Muscle of leg (tissue), 11 donors: Measurements from ENCODE around the gene DPH7. TPM values are rescaled to one million over a fixed set of nuclear protein-coding genes. Genes with fewer than 3 reads are reported as not detected.
"Not testable (repeated sequence)": the region's sequence is repeated elsewhere in the genome, so short reads cannot be mapped to it uniquely, and the experiment has no call there.

Experiments used
- DNase-seq: peaks from one replicate; pipeline ENCODE4 v3.0.0; 2013
- H3K27ac ChIP-seq: one replicate; pipeline ENCODE4 v1.5.1; 2013; ENCODE audit warnings: mild to moderate bottlenecking, low read length, control low read depth
- H3K27me3 ChIP-seq: one replicate; pipeline ENCODE4 v1.6.1; 2013; ENCODE audit warnings: low read length; ENCODE audit not compliant: control insufficient read depth, insufficient read depth
- H3K36me3 ChIP-seq: one replicate; pipeline ENCODE4 v1.6.1; 2013; ENCODE audit warnings: low read length; ENCODE audit not compliant: control insufficient read depth, insufficient read depth
- H3K4me1 ChIP-seq: one replicate; pipeline ENCODE4 v1.6.1; 2013; ENCODE audit warnings: low read length; ENCODE audit not compliant: control insufficient read depth, insufficient read depth
- H3K4me3 ChIP-seq: one replicate; pipeline ENCODE4 v1.5.1; 2013; ENCODE audit warnings: low read length, control low read depth
- H3K9me3 ChIP-seq: replicated peaks from 2 replicates; pipeline ENCODE4 v1.6.1; 2013; ENCODE audit warnings: low read depth, low read length; ENCODE audit not compliant: control insufficient read depth
- WGBS: methylation state at CpG from one replicate; pipeline ENCODE4 v1.1.5; 2013; ENCODE audit warnings: missing lambda C conversion rate; ENCODE audit not compliant: insufficient coverage; 5-methylcytosine and 5-hydroxymethylcytosine counted together
- polyA plus RNA-seq, 8 donors: library from polyadenylated mRNA; unstranded; fragments of 120-200 nt; gene quantifications; one replicate each; pipeline versions ENCODE4 v1.2.1 to v1.2.3, GENCODE V29; 2013; ENCODE audit warnings: inconsistent platforms in 1 of 8, low replicate concordance in 1 of 8; ENCODE audit not compliant: insufficient read length in 8 of 8, insufficient read depth in 1 of 8
- total RNA-seq: library from RNA; stranded (reverse); fragments of 120-200 nt; gene quantifications from one replicate; pipeline ENCODE4 v1.2.4, GENCODE V29; 2013

DPH7 gene
- total and polyA plus RNA-seq, 9 donors, result 20.8 to 34.8 (median 27.1) TPM

DNA sequence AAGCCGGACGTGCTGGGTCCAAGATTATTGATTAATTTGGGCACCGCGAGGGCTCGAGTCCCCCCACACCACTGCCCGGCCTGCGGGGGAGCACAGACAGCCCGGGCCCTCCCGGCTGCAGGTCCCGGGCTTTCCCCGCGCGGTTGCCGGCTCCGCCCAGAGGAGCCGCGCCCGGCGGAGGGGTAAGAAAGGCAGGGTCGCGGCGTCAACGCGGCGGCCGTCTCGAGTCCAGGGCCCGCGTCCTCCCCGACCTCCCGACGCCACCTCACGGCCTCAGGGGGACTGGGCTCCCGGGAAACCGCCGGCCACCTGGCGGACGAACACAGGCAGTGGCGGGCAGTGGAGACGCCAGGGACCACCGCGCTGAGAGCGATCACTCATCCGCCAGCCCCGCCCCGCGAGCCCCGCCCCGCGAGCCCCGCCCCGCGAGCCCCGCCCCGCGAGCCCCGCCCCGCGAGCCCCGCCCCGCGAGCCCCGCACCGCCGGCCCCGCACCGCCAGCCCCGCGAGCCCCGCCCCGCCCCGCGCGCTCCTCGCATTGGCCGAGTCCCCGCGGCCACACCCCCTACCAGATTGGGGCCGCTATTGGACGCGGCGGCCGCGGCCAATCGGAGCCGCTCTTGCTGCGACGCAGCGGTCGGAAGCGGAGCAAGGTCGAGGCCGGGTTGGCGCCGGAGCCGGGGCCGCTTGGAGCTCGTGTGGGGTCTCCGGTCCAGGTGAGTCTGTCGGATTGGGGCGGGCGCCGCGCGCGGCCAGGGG lies 27.3 kb downstream of the DPH7 start, which contains the start of gene MRPL41:
TSS of gene MRPL41 (plus strand) at position 616 of the 758 bp plus-strand sequence. CDS start 203 bp downstream, outside the sequence.
- DNase-seq, result peak; percentile 94
- under 1% methylated on average over 99 of the region's 106 CpGs for WGBS
- Histone ChIP-seq H3K36me3 (peaks cover 16% of the 10 kb centered on the region), H3K4me1 (peaks cover 22% of the 10 kb centered on the region), H3K27ac (peak within 1 kb of the TSS; percentile 59), H3K4me3 (peak within 1 kb of the TSS; percentile 64), H3K27me3 (no peaks in the 10 kb centered on the region), H3K9me3 (no peaks in the 10 kb centered on the region)

DNA sequence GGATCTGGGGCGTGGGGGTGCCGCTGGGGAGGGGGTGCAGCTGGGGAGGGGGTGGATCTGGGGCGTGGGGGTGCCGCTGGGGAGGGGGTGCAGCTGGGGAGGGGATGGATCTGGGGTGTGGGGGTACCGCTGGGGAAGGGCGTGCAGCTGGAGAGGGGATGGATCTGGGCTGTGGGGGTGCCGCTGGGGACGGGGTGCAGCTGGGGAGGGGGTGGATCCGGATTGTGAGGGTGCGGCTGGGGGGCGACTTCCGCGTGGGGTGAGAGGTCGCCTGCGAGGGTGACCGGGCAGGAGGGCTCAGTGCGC lies 27.8 kb downstream of the DPH7 start:
- peak overlapping the region; percentile 60 for H3K4me3 ChIP-seq
- DNase-seq, H3K27me3 ChIP-seq, H3K9me3 ChIP-seq: not testable (repeated sequence)
- H3K27ac ChIP-seq, result peak overlapping the region; percentile 59
- peaks cover 12% of the 10 kb centered on the region for H3K36me3 ChIP-seq
- 0% methylated on average over 12 of the region's 17 CpGs for WGBS
- H3K4me1 ChIP-seq, result peaks cover 17% of the 10 kb centered on the region

- peak; percentile 93 for DNase-seq
- no peaks in the 10 kb centered on the region for H3K9me3 ChIP-seq
- H3K36me3 ChIP-seq, result peaks cover 5% of the 10 kb centered on the region
- peaks cover 16% of the 10 kb centered on the region for H3K4me1 ChIP-seq
- H3K27ac ChIP-seq, result peak within 1 kb of the TSS; percentile 84
- 4% methylated on average over 11 of the region's 13 CpGs for WGBS
- no peaks in the 10 kb centered on the region for H3K27me3 ChIP-seq
- H3K4me3 ChIP-seq, result peak within 1 kb of the TSS; percentile 60
Observed at GRCh38 chr9:137550231-137550621, 28.5 kb downstream of the DPH7 start, which contains the start of gene PNPLA7. PNPLA7 (minus strand) TSS chr9:137550402; CDS start chr9:137550197, 205 bp downstream.

- peaks cover 22% of the 10 kb centered on the region for H3K4me1 ChIP-seq
- H3K36me3 ChIP-seq, result no peaks in the 10 kb centered on the region
- no peaks in the 10 kb centered on the region for H3K27me3 ChIP-seq
- no peak overlapping the region for H3K4me3 ChIP-seq
- 70% methylated on average over 15 of the region's 23 CpGs for WGBS
- no peaks in the 10 kb centered on the region for H3K9me3 ChIP-seq
- DNase-seq, result no peak
- no peak overlapping the region for H3K27ac ChIP-seq
Observed at GRCh38 chr9:137547687-137548543, 30.8 kb downstream of the DPH7 start.

- Histone ChIP-seq H3K27me3 (no peaks in the 10 kb centered on the region), H3K9me3 (no peaks in the 10 kb centered on the region), H3K4me3 (no peak overlapping the region), H3K27ac (no peak overlapping the region), H3K4me1 (peaks cover 13% of the 10 kb centered on the region), H3K36me3 (no peaks in the 10 kb centered on the region)
- DNase-seq, result no peak
- 66% methylated on average over 6 of the region's 10 CpGs for WGBS
Observed at GRCh38 chr9:137545123-137545522, 33.6 kb downstream of the DPH7 start.

DNA sequence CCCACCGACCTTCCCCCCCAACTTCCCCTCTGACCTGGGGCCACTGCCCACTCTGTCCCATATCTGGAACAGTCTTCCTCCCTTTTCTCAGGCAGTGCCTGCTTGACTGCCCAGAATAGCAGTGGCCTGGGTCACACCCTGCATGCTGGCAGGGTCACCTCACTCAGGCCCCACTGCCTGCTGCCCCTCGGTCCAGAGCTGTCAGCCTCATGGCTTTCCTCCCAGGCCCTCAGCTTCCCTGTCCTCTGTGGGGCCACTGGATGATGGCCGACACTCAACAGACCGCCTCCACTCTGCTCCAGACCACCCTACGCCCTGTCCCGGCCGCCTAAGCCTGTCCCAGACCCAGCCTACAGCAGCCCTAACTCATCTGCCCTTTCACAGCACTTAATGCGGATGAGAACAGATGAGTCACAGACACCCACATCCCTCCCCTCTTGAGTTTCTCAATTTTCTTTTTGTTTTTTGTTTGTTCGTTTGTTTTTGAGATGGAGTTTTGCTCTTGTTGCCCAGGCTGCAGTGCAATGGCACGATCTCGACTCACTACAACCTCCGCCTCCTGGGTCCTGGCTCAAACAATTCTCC lies 34.5 kb downstream of the DPH7 start:
- Histone ChIP-seq H3K4me3 (no peak overlapping the region), H3K27me3 (no peaks in the 10 kb centered on the region), H3K9me3 (no peaks in the 10 kb centered on the region), H3K4me1 (peaks cover 6% of the 10 kb centered on the region), H3K27ac (no peak overlapping the region), H3K36me3 (no peaks in the 10 kb centered on the region)
- no peak for DNase-seq
- WGBS, result 81% methylated on average over 7 of the region's 12 CpGs

GRCh38 chr9:137543237-137543963 lies 35.3 kb downstream of the DPH7 start:
- 90% methylated on average over 25 of the region's 25 CpGs for WGBS
- DNase-seq, result no peak
- Histone ChIP-seq H3K36me3 (no peaks in the 10 kb centered on the region), H3K27ac (no peak overlapping the region), H3K4me1 (peaks cover 6% of the 10 kb centered on the region), H3K9me3 (no peaks in the 10 kb centered on the region), H3K27me3 (no peaks in the 10 kb centered on the region), H3K4me3 (no peak overlapping the region)

DNA sequence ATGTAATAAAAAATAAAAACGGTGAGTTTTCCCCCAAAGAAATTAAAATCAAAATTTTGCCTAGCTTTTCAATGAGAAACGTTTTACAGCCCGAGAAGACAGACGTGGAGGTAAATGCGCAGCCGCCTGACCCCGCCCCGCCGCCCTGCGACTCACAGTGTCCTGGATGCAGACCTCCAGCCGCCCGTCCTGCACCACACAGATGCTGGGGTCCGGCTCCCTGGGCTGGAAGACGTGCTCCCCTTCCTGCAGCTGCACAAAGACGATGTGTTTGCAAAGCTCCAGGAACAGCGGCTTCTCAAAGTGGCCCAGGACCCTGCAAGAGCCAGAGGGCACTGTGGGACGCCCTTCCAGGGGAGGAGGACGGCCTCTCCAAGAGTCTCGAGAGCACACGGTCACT lies 36.2 kb downstream of the DPH7 start:
- no peak overlapping the region for H3K4me3 ChIP-seq
- no peaks in the 10 kb centered on the region for H3K27me3 ChIP-seq
- H3K36me3 ChIP-seq, result no peaks in the 10 kb centered on the region
- no peak overlapping the region for H3K27ac ChIP-seq
- peaks cover 6% of the 10 kb centered on the region for H3K4me1 ChIP-seq
- no peaks in the 10 kb centered on the region for H3K9me3 ChIP-seq
- DNase-seq, result no peak
- 81% methylated on average over 16 of the region's 20 CpGs for WGBS

- H3K27me3 ChIP-seq, result no peaks in the 10 kb centered on the region
- no peaks in the 10 kb centered on the region for H3K9me3 ChIP-seq
- H3K4me1 ChIP-seq, result peaks cover 6% of the 10 kb centered on the region
- DNase-seq, result no peak
- no peak overlapping the region for H3K4me3 ChIP-seq
- no peak overlapping the region for H3K27ac ChIP-seq
- 73% methylated on average over 15 of the region's 18 CpGs for WGBS
- no peaks in the 10 kb centered on the region for H3K36me3 ChIP-seq
Observed at GRCh38 chr9:137540536-137540935, 38.2 kb downstream of the DPH7 start.
